Mucosa of descending colon (tissue), 3 donors: ENCODE data around the gene CAND1. TPM values are rescaled to one million over a fixed set of nuclear protein-coding genes. Genes with fewer than 3 reads are reported as not detected.

Experiments used
- ATAC-seq: fragments of 200-7000 bp; cut with Tn5 transposase; one replicate; pipeline ENCODE4 v1.9.1; 2020; ENCODE audit warnings: mild to moderate bottlenecking, moderate library complexity
- DNase-seq, 3 donors: peaks; one replicate each; pipeline ENCODE4 v3.0.0-alpha.2; 2020
- H3K36me3 ChIP-seq: fragments of 200-600 bp; one replicate; pipeline ENCODE4 v1.8.0; 2021; ENCODE audit warnings: low read depth, mild to moderate bottlenecking
- H3K4me1 ChIP-seq: fragments of 200-600 bp; one replicate; pipeline ENCODE4 v1.8.0; 2021; ENCODE audit warnings: low read depth, mild to moderate bottlenecking
- H3K4me3 ChIP-seq: fragments of 200-600 bp; one replicate; pipeline ENCODE4 v1.8.0; 2021; ENCODE audit warnings: mild to moderate bottlenecking
- H3K9me3 ChIP-seq: fragments of 200-600 bp; one replicate; pipeline ENCODE4 v1.8.0; 2021; ENCODE audit warnings: mild to moderate bottlenecking
- CTCF ChIP-seq: fragments of 200-600 bp; IDR thresholded peaks from one replicate; pipeline ENCODE4 v1.8.0; 2022; ENCODE audit warnings: antibody characterized with exemption, mild to moderate bottlenecking
- intact Hi-C, 2 donors: fragments of 100-400 bp; cut with DNase I in 1 of 2; cut with micrococcal nuclease in 1 of 2; formaldehyde crosslinking; loops; one replicate each; pipeline versions ENCODE4 v1.11.0 to v1.11.1; 2022; cut with DNase I, micrococcal nuclease
- total RNA-seq, 3 donors: library from RNA; stranded (reverse); fragmentation: NEBNext Ultra II Directional in 2 of 3; extraction: Animal tissue kit (Norgen Biotek cat#: 25700) in 2 of 3; gene quantifications; one replicate each; pipeline versions ENCODE4 v1.2.1 to v1.2.4, GENCODE V29; 2021 to 2023
- donor health status: DM: no; HTN: no; CAD: no; lungs with moderate emphysema.
- donor health status: DM: no; HTN: no; CAD: no.
- donor health status: DM: no; HTN: yes; CAD: no.

The CAND1 gene
- total RNA-seq, 3 donors from 2014 or later = 95.1 to 114 (median 101) TPM

GRCh38 chr12:67344979-67345710, 76.0 kb downstream of the CAND1 start:
- ATAC-seq = no peak
- no peak for TF ChIP-seq CTCF
- H3K4me1 ChIP-seq = no peaks in the 10 kb centered on the region

GRCh38 chr12:67348683-67349082, 79.5 kb downstream of the CAND1 start:
- H3K36me3 ChIP-seq = no peaks in the 10 kb centered on the region

More at GRCh38 chr12:67344979-67345710, 76.0 kb downstream of the CAND1 start:
- no peak for DNase-seq
- no peaks in the 10 kb centered on the region for H3K36me3 ChIP-seq
- intact Hi-C loops = no loop called here
- H3K9me3 ChIP-seq = no peaks in the 10 kb centered on the region
- H3K4me3 ChIP-seq = no peak overlapping the region

GRCh38 chr12:67352682-67353081, 83.5 kb downstream of the CAND1 start:
- TF ChIP-seq CTCF = no peak
- ATAC-seq (no peak), DNase-seq (no peak)
- Histone ChIP-seq H3K4me1 (no peaks in the 10 kb centered on the region), H3K4me3 (no peak overlapping the region), H3K9me3 (no peaks in the 10 kb centered on the region), H3K36me3 (no peaks in the 10 kb centered on the region)
- intact Hi-C loops = loop anchor here in 1 of 2 donors (10.0 kb wide), 1 partner anchor 592 kb away; no protein-coding TSS in a partner anchor

More at GRCh38 chr12:67348683-67349082, 79.5 kb downstream of the CAND1 start:
- no peaks in the 10 kb centered on the region for H3K9me3 ChIP-seq
- ATAC-seq (no peak), DNase-seq (no peak)
- intact Hi-C loops = no loop called here
- H3K4me3 ChIP-seq = no peak overlapping the region
- no peak for TF ChIP-seq CTCF
- no peaks in the 10 kb centered on the region for H3K4me1 ChIP-seq

GRCh38 chr12:67354322-67354721, 85.2 kb downstream of the CAND1 start:
- intact Hi-C loops = loop anchor here in 1 of 2 donors (10.0 kb wide), 1 partner anchor 590 kb away; no protein-coding TSS in a partner anchor
- H3K36me3 ChIP-seq = no peaks in the 10 kb centered on the region
- ATAC-seq (no peak), DNase-seq (no peak)
- H3K4me1 ChIP-seq = no peaks in the 10 kb centered on the region
- no peaks in the 10 kb centered on the region for H3K9me3 ChIP-seq
- no peak for TF ChIP-seq CTCF
- H3K4me3 ChIP-seq = no peak overlapping the region

GRCh38 chr12:67354966-67355365, 85.8 kb downstream of the CAND1 start:
- intact Hi-C loops = loop anchor here (5.0 to 10.0 kb wide), 3 partner anchors 87 to 590 kb away; no protein-coding TSS in a partner anchor
- ATAC-seq (no peak), DNase-seq (no peak)
- Histone ChIP-seq H3K4me3 (no peak overlapping the region), H3K4me1 (no peaks in the 10 kb centered on the region), H3K9me3 (no peaks in the 10 kb centered on the region), H3K36me3 (no peaks in the 10 kb centered on the region)
- no peak for TF ChIP-seq CTCF
